Activated CD8-positive, alpha-beta memory T cell treated with anti-CD3 and anti-CD28 coated beads, Interleukin-2, amount 50 U/mL, for 24 hours (primary cell): Measurements from ENCODE around the gene NAALADL2.

Experiments used
- DNase-seq: peaks from one replicate; pipeline ENCODE4 v3.0.0-alpha.2; 2020; ENCODE audit errors: extremely low read depth

NAALADL2 gene

GRCh38 chr3:175662815-175663214, 803.7 kb downstream of the NAALADL2 start:
- DNase-seq, result no peak

GRCh38 chr3:175664911-175665310, 805.8 kb downstream of the NAALADL2 start:
- DNase-seq, result no peak

GRCh38 chr3:175668300-175668699, 809.2 kb downstream of the NAALADL2 start:
- no peak for DNase-seq

- no peak for DNase-seq
These were observed 811.4 kb downstream of the NAALADL2 start for GRCh38 chr3:175670557-175670956.

GRCh38 chr3:175672119-175672689, 813.1 kb downstream of the NAALADL2 start:
- no peak for DNase-seq

- DNase-seq, result no peak
These were observed 820.4 kb downstream of the NAALADL2 start for GRCh38 chr3:175679568-175679967.

GRCh38 chr3:175692256-175692655, 833.1 kb downstream of the NAALADL2 start:
- no peak for DNase-seq

- DNase-seq, result no peak
These were observed 836.1 kb downstream of the NAALADL2 start for GRCh38 chr3:175695251-175695650.

GRCh38 chr3:175702956-175703355, 843.8 kb downstream of the NAALADL2 start:
- no peak for DNase-seq

- no peak for DNase-seq
These were observed 845.4 kb downstream of the NAALADL2 start for GRCh38 chr3:175704366-175705055.

- no peak for DNase-seq
These were observed 854.1 kb downstream of the NAALADL2 start for GRCh38 chr3:175713268-175713667.

- DNase-seq, result no peak
These were observed 857.3 kb downstream of the NAALADL2 start for GRCh38 chr3:175716446-175716845.

- DNase-seq, result no peak
These were observed 867.1 kb downstream of the NAALADL2 start for GRCh38 chr3:175726228-175726627.

GRCh38 chr3:175728566-175728965, 869.4 kb downstream of the NAALADL2 start:
- DNase-seq, result no peak

- no peak for DNase-seq
These were observed 870.3 kb downstream of the NAALADL2 start for GRCh38 chr3:175729466-175729865.

- no peak for DNase-seq
These were observed 872.4 kb downstream of the NAALADL2 start for GRCh38 chr3:175731543-175731942.

- DNase-seq, result no peak
These were observed 872.9 kb downstream of the NAALADL2 start for GRCh38 chr3:175732017-175732416.

GRCh38 chr3:175735866-175736265, 876.7 kb downstream of the NAALADL2 start:
- no peak for DNase-seq

- DNase-seq, result no peak
These were observed 878.8 kb downstream of the NAALADL2 start for GRCh38 chr3:175737646-175738572.

GRCh38 chr3:175741951-175742350, 882.8 kb downstream of the NAALADL2 start:
- DNase-seq, result no peak

- no peak for DNase-seq
These were observed 884.7 kb downstream of the NAALADL2 start for GRCh38 chr3:175743733-175744400.

GRCh38 chr3:175746308-175746707, 887.2 kb downstream of the NAALADL2 start:
- DNase-seq, result no peak
